ENCODE results near the gene GIMD1.

DNA sequence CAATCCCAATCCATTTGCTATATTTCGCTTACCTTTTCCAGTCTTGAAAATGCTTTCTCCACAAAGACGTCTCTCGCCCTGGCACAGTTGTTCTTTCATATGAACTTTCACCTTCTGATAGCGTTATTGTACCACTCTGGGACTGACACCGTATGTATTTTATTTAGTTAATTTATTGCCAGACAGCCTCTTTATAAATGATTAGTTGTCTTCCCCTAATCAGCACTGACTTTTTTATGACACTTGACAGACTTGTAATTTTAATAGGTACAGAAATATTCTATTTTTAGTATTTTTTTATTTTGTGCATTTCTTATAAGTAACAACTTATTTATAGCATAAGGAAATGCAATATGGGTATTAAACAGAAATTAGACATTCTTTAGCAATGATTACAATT is at the start of gene GIMD1:
- TF ChIP-seq, protein P1, sequence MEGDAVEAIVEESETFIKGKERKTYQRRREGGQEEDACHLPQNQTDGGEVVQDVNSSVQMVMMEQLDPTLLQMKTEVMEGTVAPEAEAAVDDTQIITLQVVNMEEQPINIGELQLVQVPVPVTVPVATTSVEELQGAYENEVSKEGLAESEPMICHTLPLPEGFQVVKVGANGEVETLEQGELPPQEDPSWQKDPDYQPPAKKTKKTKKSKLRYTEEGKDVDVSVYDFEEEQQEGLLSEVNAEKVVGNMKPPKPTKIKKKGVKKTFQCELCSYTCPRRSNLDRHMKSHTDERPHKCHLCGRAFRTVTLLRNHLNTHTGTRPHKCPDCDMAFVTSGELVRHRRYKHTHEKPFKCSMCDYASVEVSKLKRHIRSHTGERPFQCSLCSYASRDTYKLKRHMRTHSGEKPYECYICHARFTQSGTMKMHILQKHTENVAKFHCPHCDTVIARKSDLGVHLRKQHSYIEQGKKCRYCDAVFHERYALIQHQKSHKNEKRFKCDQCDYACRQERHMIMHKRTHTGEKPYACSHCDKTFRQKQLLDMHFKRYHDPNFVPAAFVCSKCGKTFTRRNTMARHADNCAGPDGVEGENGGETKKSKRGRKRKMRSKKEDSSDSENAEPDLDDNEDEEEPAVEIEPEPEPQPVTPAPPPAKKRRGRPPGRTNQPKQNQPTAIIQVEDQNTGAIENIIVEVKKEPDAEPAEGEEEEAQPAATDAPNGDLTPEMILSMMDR (IDR thresholded peaks at IDR 0.05): no peak
- TF ChIP-seq RAD21 (IDR thresholded peaks at IDR 0.05; ENCODE audit: low read length) (no peak), RFX5 (IDR thresholded peaks at IDR 0.05; ENCODE audit: low read length) (no peak), RCOR1 (IDR thresholded peaks at IDR 0.05; ENCODE audit: low read length) (no peak), GATA2 (CRISPR knock-in tag; IDR thresholded peaks at IDR 0.05) (no peak), POLR2AphosphoS5 (IDR thresholded peaks at IDR 0.05; ENCODE audit: low read depth, low read length) (no peak)
- TF ChIP-seq, protein P2, sequence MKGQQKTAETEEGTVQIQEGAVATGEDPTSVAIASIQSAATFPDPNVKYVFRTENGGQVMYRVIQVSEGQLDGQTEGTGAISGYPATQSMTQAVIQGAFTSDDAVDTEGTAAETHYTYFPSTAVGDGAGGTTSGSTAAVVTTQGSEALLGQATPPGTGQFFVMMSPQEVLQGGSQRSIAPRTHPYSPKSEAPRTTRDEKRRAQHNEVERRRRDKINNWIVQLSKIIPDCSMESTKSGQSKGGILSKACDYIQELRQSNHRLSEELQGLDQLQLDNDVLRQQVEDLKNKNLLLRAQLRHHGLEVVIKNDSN (IDR thresholded peaks at IDR 0.05; ENCODE audit: borderline replicate concordance, low read depth): no peak

Data from SK-N-SH (cell line).